ENCODE data around the gene ARID1B. TPM values are rescaled to one million over a fixed set of nuclear protein-coding genes. Genes with fewer than 3 reads are reported as not detected.

Gene ARID1B
- total and polyA plus RNA-seq, 4 donors = 49.8 to 90.9 (median 59.0) TPM

DNA sequence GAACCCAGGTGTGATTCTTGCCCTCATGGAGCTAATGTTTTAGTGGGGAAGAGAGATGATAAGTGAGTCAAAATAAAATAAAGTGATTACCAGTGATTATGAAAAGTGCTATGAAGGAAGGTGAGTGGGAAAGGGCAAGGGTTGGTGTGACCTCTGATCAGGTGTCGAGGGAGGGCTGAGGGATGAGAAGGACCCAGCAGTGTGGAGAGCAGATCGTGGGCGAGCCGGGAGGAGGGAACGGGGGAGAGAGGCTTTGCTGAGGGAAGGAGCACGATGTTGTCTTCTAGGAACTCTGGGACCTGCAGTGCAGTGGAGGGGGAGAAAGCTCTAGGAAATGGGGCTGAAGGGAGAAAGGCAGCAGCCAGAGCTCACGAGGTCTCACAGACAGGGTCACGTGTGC is 354.1 kb downstream of the ARID1B start:
- 91% methylated on average over 8 of the region's 8 CpGs for WGBS (ENCODE audit: insufficient coverage)
- H3K4me3 ChIP-seq (ENCODE audit: low read depth, low read length) = no peak overlapping the region
- no peaks in the 10 kb centered on the region for H3K4me1 ChIP-seq (ENCODE audit: control insufficient read depth, insufficient read depth, low read length)
- H3K36me3 ChIP-seq (ENCODE audit: control insufficient read depth, insufficient read depth, low read length) = peaks cover 10% of the 10 kb centered on the region
- DNase-seq (ENCODE audit: low read depth in 4 of 6, low spot score in 6 of 6) = no peak
- H3K27me3 ChIP-seq (ENCODE audit: control insufficient read depth, insufficient read depth, low read length) = no peaks in the 10 kb centered on the region
- no peaks in the 10 kb centered on the region for H3K9me3 ChIP-seq (ENCODE audit: control insufficient read depth, insufficient read depth, low read length)
- no peak overlapping the region for H3K27ac ChIP-seq (ENCODE audit: low read depth, low read length)

DNA sequence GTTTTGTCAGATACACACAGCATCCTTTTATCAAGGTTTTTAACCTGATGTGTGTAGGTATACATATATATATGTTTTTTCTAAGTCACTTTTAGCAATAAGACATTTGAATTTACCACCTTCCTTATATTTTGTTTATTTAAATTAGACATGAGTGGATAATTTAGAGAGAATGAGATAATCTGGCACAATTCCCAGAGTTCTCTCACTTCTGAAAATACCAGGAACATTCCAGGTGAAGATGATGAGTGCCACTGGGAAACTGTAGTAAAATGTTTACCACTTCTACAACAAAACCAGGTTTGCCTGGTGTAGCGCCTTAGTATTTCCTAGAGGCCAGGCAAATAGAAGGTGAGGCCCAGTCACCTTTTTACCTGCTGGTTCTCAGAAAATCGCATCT is 356.7 kb downstream of the ARID1B start:
- Histone ChIP-seq H3K9me3 (ENCODE audit: control insufficient read depth, insufficient read depth, low read length) (no peaks in the 10 kb centered on the region), H3K4me3 (ENCODE audit: low read depth, low read length) (no peak overlapping the region), H3K36me3 (ENCODE audit: control insufficient read depth, insufficient read depth, low read length) (peaks cover 16% of the 10 kb centered on the region), H3K27ac (ENCODE audit: low read depth, low read length) (no peak overlapping the region), H3K27me3 (ENCODE audit: control insufficient read depth, insufficient read depth, low read length) (no peaks in the 10 kb centered on the region), H3K4me1 (ENCODE audit: control insufficient read depth, insufficient read depth, low read length) (no peaks in the 10 kb centered on the region)
- no peak for DNase-seq (ENCODE audit: low read depth in 4 of 6, low spot score in 6 of 6)
- WGBS (ENCODE audit: insufficient coverage) = 100% methylated on average over 1 of the region's 2 CpGs

DNA sequence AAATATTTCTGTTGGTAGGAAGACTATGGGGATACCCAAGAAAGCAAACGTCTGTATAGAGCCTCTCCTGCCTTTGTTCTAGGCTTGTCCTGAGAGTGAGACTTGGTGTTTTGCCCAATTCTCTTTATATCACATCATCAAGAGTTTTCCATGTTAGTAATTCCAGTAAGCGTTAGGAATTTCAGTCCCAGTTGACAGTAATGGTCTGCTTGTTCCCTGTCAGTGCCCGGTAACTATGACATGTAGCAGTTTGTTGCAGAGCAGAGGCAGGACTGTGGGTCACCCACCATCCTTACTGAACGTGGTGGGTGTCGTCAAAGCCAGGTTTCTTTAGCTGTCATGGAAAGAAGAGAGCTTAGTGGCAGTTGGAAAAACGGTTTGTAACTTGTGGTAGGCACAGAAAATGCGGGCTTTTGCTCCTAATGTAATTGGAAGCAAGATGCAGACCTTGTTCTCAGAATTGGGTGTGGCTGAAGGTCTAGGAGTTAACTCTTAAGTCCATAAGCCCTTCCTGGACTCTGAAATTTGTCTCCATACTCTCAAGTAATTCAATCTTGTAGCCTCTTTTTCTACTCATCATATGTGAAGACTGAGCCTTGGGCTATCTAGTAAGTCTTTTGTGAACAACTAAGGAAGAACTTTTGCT is 357.3 kb downstream of the ARID1B start:
- Histone ChIP-seq H3K27ac (ENCODE audit: low read depth, low read length) (no peak overlapping the region), H3K9me3 (ENCODE audit: control insufficient read depth, insufficient read depth, low read length) (no peaks in the 10 kb centered on the region), H3K27me3 (ENCODE audit: control insufficient read depth, insufficient read depth, low read length) (no peaks in the 10 kb centered on the region), H3K4me3 (ENCODE audit: low read depth, low read length) (no peak overlapping the region), H3K4me1 (ENCODE audit: control insufficient read depth, insufficient read depth, low read length) (no peaks in the 10 kb centered on the region), H3K36me3 (ENCODE audit: control insufficient read depth, insufficient read depth, low read length) (peaks cover 20% of the 10 kb centered on the region)
- no peak for DNase-seq (ENCODE audit: low read depth in 4 of 6, low spot score in 6 of 6)
- WGBS (ENCODE audit: insufficient coverage) = 75% methylated on average over 4 of the region's 7 CpGs

DNA sequence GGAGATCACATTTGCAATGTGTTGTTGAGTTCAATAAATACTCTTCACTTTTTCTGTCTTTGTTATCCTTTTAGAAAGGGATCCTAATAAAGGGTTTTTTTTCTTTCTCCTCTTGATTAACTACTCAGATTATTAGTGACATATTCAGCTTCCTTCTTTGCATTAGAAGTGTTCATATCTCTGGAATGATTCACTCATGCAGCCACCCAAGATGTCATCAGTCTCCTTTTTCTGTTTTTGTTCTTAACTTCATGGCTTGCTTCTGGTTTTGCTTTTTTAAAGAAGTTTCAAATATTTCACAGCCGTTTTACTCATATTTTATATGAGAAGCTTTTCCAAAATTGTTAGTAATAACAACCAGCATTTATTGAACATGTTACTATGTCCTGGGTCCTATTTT is 358.5 kb downstream of the ARID1B start:
- Histone ChIP-seq H3K36me3 (ENCODE audit: control insufficient read depth, insufficient read depth, low read length) (peaks cover 23% of the 10 kb centered on the region), H3K27ac (ENCODE audit: low read depth, low read length) (no peak overlapping the region), H3K4me1 (ENCODE audit: control insufficient read depth, insufficient read depth, low read length) (no peaks in the 10 kb centered on the region), H3K9me3 (ENCODE audit: control insufficient read depth, insufficient read depth, low read length) (no peaks in the 10 kb centered on the region), H3K27me3 (ENCODE audit: control insufficient read depth, insufficient read depth, low read length) (no peaks in the 10 kb centered on the region), H3K4me3 (ENCODE audit: low read depth, low read length) (no peak overlapping the region)
- no peak for DNase-seq (ENCODE audit: low read depth in 4 of 6, low spot score in 6 of 6)
- WGBS (ENCODE audit: insufficient coverage) = no CpG with 5 or more reads among the region's 1 CpG

DNA sequence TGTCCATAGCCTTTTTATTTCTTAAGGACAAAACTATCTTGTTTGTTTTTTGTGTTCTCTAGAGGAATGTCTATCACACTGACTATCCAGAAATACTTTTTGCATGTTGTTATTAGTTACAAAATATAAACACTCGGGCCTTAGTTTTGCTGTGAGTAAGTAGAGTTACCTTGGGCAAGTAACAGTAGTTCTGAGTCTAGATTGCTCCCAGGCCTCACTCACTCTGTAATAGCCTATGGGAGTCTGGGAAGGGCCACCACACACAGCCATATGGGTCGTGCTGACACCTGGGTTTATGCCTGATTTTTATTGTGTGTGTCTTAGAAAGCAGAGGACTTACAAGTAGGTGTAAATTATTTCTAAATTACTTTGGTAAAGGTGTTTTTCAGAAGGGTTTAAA is 360.3 kb downstream of the ARID1B start:
- no peak for DNase-seq (ENCODE audit: low read depth in 4 of 6, low spot score in 6 of 6)
- Histone ChIP-seq H3K4me3 (ENCODE audit: low read depth, low read length) (no peak overlapping the region), H3K4me1 (ENCODE audit: control insufficient read depth, insufficient read depth, low read length) (no peaks in the 10 kb centered on the region), H3K27ac (ENCODE audit: low read depth, low read length) (no peak overlapping the region), H3K36me3 (ENCODE audit: control insufficient read depth, insufficient read depth, low read length) (peaks cover 21% of the 10 kb centered on the region), H3K9me3 (ENCODE audit: control insufficient read depth, insufficient read depth, low read length) (no peaks in the 10 kb centered on the region), H3K27me3 (ENCODE audit: control insufficient read depth, insufficient read depth, low read length) (no peaks in the 10 kb centered on the region)
- WGBS (ENCODE audit: insufficient coverage) = no CpG with 5 or more reads among the region's 2 CpGs

DNA sequence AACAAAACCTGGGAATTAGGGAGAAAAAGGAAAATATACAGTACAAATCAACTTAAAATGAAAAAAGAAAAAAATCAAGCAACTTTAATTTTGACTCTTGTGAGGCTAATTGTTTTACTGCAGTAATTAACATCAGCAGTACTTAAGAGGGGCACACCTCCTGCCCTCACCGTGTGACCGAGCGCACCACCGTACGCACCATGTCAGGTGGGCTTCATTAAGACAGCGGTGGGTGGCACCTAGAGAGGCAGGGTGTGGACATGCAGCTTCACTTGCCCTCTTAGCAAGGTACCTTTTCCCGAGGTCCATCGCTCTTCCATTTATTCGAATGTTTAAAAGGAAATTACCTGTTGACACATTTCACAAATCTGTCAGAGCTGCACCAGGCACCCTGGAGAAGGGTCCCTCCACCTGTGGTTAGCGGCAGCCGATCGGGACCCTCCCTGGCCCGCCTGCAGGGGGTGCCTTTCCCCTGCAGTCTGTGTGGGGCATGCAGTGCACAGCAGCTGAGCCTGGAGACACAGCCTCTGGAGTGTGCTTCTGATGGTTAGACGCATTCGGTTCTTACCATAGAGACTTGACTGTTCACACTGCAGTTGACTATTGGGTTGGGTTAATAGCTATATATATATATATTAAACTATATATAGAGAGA is 362.0 kb downstream of the ARID1B start:
- Histone ChIP-seq H3K27me3 (ENCODE audit: control insufficient read depth, insufficient read depth, low read length) (no peaks in the 10 kb centered on the region), H3K27ac (ENCODE audit: low read depth, low read length) (no peak overlapping the region), H3K4me3 (ENCODE audit: low read depth, low read length) (no peak overlapping the region), H3K9me3 (ENCODE audit: control insufficient read depth, insufficient read depth, low read length) (no peaks in the 10 kb centered on the region), H3K4me1 (ENCODE audit: control insufficient read depth, insufficient read depth, low read length) (no peaks in the 10 kb centered on the region), H3K36me3 (ENCODE audit: control insufficient read depth, insufficient read depth, low read length) (peaks cover 17% of the 10 kb centered on the region)
- 80% methylated on average over 12 of the region's 15 CpGs for WGBS (ENCODE audit: insufficient coverage)
- no peak for DNase-seq (ENCODE audit: low read depth in 4 of 6, low spot score in 6 of 6)

DNA sequence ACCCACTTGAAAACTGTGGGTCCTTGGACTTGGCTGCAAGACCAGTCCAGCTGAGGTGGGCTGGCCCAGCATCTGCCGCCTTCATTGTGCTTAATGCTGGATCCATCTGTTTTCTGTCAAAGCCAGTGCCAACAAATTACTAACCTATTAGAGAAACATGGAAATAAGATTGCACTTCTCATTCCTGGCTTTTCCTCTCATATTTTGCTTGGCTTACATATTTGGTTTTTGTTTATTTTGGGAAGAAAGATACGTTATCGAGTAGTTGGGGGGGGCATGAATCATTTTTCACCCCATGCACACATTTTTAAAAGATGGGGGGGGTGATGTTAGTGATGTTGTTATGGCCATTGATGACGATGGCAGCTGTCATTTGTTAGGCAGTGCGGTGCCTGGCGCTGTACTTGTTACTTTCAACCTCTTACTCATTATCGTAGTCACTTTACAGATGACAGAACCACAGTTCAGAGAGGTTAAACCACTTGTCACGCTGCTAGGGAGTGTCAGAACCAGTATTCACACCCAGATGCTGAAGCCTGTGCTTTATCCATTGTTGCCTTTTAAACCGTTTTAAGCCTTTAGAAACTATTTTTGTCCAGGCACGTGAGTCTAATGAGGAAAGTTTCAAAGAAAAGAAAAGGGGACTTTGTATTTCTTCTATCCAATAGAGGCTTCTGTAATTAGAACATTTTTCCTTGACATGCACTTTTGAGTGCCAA is 366.2 kb downstream of the ARID1B start:
- H3K36me3 ChIP-seq (ENCODE audit: control insufficient read depth, insufficient read depth, low read length) = peaks cover 8% of the 10 kb centered on the region
- H3K27me3 ChIP-seq (ENCODE audit: control insufficient read depth, insufficient read depth, low read length) = no peaks in the 10 kb centered on the region
- peak in 1 of 6 donors; percentile 71 for DNase-seq (ENCODE audit: low read depth in 4 of 6, low spot score in 6 of 6)
- no peak overlapping the region for H3K4me3 ChIP-seq (ENCODE audit: low read depth, low read length)
- no peaks in the 10 kb centered on the region for H3K9me3 ChIP-seq (ENCODE audit: control insufficient read depth, insufficient read depth, low read length)
- peaks cover 12% of the 10 kb centered on the region for H3K4me1 ChIP-seq (ENCODE audit: control insufficient read depth, insufficient read depth, low read length)
- H3K27ac ChIP-seq (ENCODE audit: low read depth, low read length) = no peak overlapping the region
- WGBS (ENCODE audit: insufficient coverage) = 30% methylated on average over 2 of the region's 10 CpGs

DNA sequence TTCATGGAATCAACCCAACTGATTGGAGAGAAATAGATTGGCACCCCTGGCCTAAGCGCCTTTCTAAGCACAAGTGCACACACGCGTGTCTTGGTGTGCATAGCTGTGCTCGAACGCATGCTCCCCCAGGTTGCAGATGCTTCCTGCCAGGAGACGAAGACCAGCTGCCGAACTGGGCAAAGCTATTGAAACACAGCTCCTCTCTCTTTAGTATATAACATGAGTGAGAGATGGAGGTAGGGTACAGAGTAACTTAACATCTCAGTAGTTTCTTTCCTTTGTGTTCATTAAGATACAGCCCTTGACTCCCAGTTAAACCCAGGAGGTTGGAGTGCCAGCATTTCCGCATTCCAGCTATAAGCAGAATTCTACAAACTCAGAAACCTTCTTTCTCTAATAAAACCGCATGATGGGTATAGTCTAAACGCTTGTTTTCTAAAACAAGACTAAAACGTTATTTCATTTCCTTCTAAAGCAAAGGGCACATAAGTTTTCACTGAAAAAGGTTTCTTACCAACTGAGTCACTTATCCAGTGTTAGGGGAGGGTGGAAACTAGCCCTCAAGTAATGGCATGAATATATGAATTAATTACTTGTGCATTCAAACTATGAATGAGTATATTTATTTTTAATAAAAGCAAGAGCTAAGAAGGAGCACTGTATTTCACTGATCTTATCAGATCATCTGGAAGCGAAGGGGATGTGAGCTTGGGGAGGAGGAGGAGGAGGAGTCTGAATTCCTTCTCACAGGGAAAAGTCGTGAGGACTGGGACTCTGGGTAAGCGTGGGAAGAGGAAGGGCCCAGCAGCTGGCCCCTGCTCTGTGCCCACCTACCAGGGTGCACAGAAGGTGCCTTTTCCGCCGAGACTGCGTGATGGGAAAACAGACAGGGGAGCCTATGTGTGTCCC is 367.0 kb downstream of the ARID1B start:
- Histone ChIP-seq H3K27me3 (ENCODE audit: control insufficient read depth, insufficient read depth, low read length) (no peaks in the 10 kb centered on the region), H3K9me3 (ENCODE audit: control insufficient read depth, insufficient read depth, low read length) (no peaks in the 10 kb centered on the region), H3K4me1 (ENCODE audit: control insufficient read depth, insufficient read depth, low read length) (peaks cover 20% of the 10 kb centered on the region), H3K36me3 (ENCODE audit: control insufficient read depth, insufficient read depth, low read length) (peaks cover 12% of the 10 kb centered on the region), H3K27ac (ENCODE audit: low read depth, low read length) (no peak overlapping the region), H3K4me3 (ENCODE audit: low read depth, low read length) (no peak overlapping the region)
- DNase-seq (ENCODE audit: low read depth in 4 of 6, low spot score in 6 of 6) = peak in 1 of 6 donors; percentile 31
- WGBS (ENCODE audit: insufficient coverage) = 74% methylated on average over 10 of the region's 17 CpGs

DNA sequence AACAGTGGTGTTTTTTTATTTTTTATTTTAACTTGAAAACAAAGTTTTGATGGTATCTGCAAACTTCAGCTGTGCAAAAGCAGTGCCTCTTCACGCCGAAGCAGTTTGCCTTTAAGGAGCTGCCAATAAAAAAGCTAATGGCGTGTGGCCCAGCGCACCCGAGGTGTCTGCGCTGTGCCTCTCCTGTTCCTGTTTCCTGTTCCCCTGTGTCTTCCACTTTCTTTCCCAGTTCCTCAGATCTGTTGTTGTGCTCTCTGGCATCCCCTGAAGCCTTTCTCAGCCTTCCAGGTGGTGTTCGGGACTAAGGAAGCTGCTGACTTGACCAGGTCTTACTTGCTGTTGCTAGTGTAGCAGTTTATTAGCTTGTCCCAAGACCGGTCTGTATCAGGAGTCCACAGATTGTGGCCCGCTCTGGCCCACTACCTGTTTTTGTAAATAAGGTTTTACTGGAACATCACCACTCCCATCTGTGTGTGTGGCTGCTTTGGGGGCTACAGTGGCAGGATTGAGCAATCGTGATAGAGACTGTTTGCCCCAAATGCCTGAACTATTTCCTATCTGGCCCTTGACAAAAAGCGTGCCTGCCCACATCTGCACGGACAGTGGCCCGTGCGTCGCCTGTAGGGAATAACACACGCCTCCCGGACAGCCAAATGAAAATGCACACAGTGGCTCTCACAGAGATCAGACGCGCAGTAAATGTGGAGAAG is 367.8 kb downstream of the ARID1B start:
- WGBS (ENCODE audit: insufficient coverage) = 52% methylated on average over 9 of the region's 19 CpGs
- H3K4me1 ChIP-seq (ENCODE audit: control insufficient read depth, insufficient read depth, low read length) = peaks cover 20% of the 10 kb centered on the region
- H3K36me3 ChIP-seq (ENCODE audit: control insufficient read depth, insufficient read depth, low read length) = peaks cover 9% of the 10 kb centered on the region
- DNase-seq (ENCODE audit: low read depth in 4 of 6, low spot score in 6 of 6) = no peak
- peak overlapping the region; percentile 58 for H3K27ac ChIP-seq (ENCODE audit: low read depth, low read length)
- no peaks in the 10 kb centered on the region for H3K27me3 ChIP-seq (ENCODE audit: control insufficient read depth, insufficient read depth, low read length)
- H3K4me3 ChIP-seq (ENCODE audit: low read depth, low read length) = no peak overlapping the region
- no peaks in the 10 kb centered on the region for H3K9me3 ChIP-seq (ENCODE audit: control insufficient read depth, insufficient read depth, low read length)
